MM.1S (cell line): Measurements from ENCODE around the gene MEMO1.

Source experiments
- DNase-seq: peaks from one replicate; pipeline ENCODE4 v3.0.0-alpha.2; 2015
- H2AFZ ChIP-seq: fragments of 300-600 bp; sonication (generic); 2 replicates; pipeline ENCODE4 v1.6.0; 2016; ENCODE audit warnings: antibody characterized with exemption, low read length
- H3F3A ChIP-seq: fragments of 300-600 bp; sonication (generic); 2 replicates; pipeline ENCODE4 v1.6.1; 2016; ENCODE audit warnings: mild to moderate bottlenecking, antibody characterized with exemption, low read length, moderate library complexity, mixed read lengths; ENCODE audit not compliant: insufficient read depth
- H3K27ac ChIP-seq: fragments of 300-600 bp; sonication (generic); 2 replicates; pipeline ENCODE4 v1.5.1; 2016; ENCODE audit warnings: mild to moderate bottlenecking, low read length
- H3K27me3 ChIP-seq: fragments of 300-600 bp; sonication (generic); replicated peaks from 2 replicates; pipeline ENCODE4 v1.6.0; 2016; ENCODE audit warnings: low read length; ENCODE audit not compliant: insufficient read depth
- H3K36me3 ChIP-seq: fragments of 300-600 bp; sonication (generic); replicated peaks from 2 replicates; pipeline ENCODE4 v1.6.1; 2016; ENCODE audit warnings: mild to moderate bottlenecking, low read length, mixed read lengths; ENCODE audit not compliant: insufficient read depth
- H3K4me1 ChIP-seq: fragments of 300-600 bp; sonication (generic); 2 replicates; pipeline ENCODE4 v1.6.1; 2016; ENCODE audit warnings: low read length, mixed read lengths
- H3K4me2 ChIP-seq: fragments of 300-600 bp; sonication (generic); 2 replicates; pipeline ENCODE4 v1.6.0; 2016; ENCODE audit warnings: low read depth, low read length
- H3K4me3 ChIP-seq: fragments of 300-600 bp; sonication (generic); 2 replicates; pipeline ENCODE4 v1.5.1; 2016; ENCODE audit warnings: low read length, mixed read lengths
- H3K79me2 ChIP-seq: fragments of 300-600 bp; sonication (generic); 2 replicates; pipeline ENCODE4 v1.6.1; 2016; ENCODE audit warnings: mixed run types, low read length, mixed read lengths
- H3K9ac ChIP-seq: fragments of 300-600 bp; sonication (generic); 2 replicates; pipeline ENCODE4 v1.6.1; 2016; ENCODE audit warnings: low read length, mixed read lengths
- H3K9me2 ChIP-seq: fragments of 300-600 bp; sonication (generic); replicated peaks from 2 replicates; pipeline ENCODE4 v1.6.1; 2016; ENCODE audit warnings: mild to moderate bottlenecking, low read length, mixed read lengths; ENCODE audit not compliant: insufficient read depth
- H3K9me3 ChIP-seq: fragments of 300-600 bp; sonication (generic); replicated peaks from 2 replicates; pipeline ENCODE4 v1.6.1; 2016; ENCODE audit warnings: mild to moderate bottlenecking, low read length, mixed read lengths; ENCODE audit not compliant: insufficient read depth
- H4K20me1 ChIP-seq: fragments of 300-600 bp; sonication (generic); 2 replicates; pipeline ENCODE4 v1.6.1; 2016; ENCODE audit warnings: mild to moderate bottlenecking, low read length, moderate library complexity, mixed read lengths; ENCODE audit not compliant: insufficient read depth
- EZH2 ChIP-seq: fragments of 300-600 bp; sonication (generic); optimal IDR thresholded peaks from 2 replicates; pipeline ENCODE3; 2017; ENCODE audit warnings: low read depth, mild to moderate bottlenecking, antibody characterized with exemption, low read length, mixed read lengths
- EZH2phosphoT487 ChIP-seq: fragments of 300-600 bp; sonication (generic); IDR thresholded peaks from 2 replicates; pipeline ENCODE4 v1.6.1; 2018; ENCODE audit warnings: antibody characterized with exemption, low read length
- TF ChIP-seq, protein P1 (sequence below): fragments of 300-600 bp; sonication (generic); IDR thresholded peaks from 2 replicates; pipeline ENCODE4 v1.5.1; 2016; ENCODE audit warnings: antibody characterized with exemption, low read length, mixed read lengths

Gene MEMO1

DNA sequence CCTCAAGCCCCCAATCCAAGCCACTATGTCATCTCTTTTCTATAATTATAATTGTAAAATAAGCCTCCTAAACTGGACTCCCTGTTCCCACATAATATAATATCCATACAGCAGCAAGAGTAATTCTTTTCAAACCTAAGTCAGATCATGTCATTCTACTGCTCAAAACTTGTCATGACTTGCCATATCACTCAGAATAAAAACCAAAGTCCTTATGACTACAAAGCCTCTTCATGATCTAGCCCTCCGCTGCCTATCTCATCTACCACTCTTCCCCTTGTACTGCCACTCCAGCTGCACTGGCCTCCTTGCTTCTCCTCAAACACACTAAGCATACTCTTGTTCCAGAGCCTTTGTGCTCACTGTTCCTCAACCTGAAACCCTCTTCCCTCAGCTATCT is 69.9 kb downstream of the MEMO1 start:
- H3K36me3 ChIP-seq = peaks cover 7% of the 10 kb centered on the region; the same call in 1 of the 2 replicates
- H3K27me3 ChIP-seq = no peaks in the 10 kb centered on the region
- DNase-seq = no peak
- H4K20me1 ChIP-seq = peaks cover 3% of the 10 kb centered on the region; the same call in 1 of the 2 replicates
- H3K9ac ChIP-seq = no peak overlapping the region
- no peak overlapping the region for H2AFZ ChIP-seq
- H3K79me2 ChIP-seq = peaks cover 49% of the 10 kb centered on the region
- no peak overlapping the region for H3K4me3 ChIP-seq
- H3K4me1 ChIP-seq = no peaks in the 10 kb centered on the region
- H3F3A ChIP-seq = no peaks in the 10 kb centered on the region
- H3K9me2 ChIP-seq = no peaks in the 10 kb centered on the region
- no peak overlapping the region for H3K27ac ChIP-seq
- H3K9me3 ChIP-seq = no peaks in the 10 kb centered on the region
- TF ChIP-seq EZH2 = no peak
- TF ChIP-seq, protein P1, sequence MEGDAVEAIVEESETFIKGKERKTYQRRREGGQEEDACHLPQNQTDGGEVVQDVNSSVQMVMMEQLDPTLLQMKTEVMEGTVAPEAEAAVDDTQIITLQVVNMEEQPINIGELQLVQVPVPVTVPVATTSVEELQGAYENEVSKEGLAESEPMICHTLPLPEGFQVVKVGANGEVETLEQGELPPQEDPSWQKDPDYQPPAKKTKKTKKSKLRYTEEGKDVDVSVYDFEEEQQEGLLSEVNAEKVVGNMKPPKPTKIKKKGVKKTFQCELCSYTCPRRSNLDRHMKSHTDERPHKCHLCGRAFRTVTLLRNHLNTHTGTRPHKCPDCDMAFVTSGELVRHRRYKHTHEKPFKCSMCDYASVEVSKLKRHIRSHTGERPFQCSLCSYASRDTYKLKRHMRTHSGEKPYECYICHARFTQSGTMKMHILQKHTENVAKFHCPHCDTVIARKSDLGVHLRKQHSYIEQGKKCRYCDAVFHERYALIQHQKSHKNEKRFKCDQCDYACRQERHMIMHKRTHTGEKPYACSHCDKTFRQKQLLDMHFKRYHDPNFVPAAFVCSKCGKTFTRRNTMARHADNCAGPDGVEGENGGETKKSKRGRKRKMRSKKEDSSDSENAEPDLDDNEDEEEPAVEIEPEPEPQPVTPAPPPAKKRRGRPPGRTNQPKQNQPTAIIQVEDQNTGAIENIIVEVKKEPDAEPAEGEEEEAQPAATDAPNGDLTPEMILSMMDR = no peak
- TF ChIP-seq EZH2phosphoT487 = no peak
- H3K4me2 ChIP-seq = no peak overlapping the region

DNA sequence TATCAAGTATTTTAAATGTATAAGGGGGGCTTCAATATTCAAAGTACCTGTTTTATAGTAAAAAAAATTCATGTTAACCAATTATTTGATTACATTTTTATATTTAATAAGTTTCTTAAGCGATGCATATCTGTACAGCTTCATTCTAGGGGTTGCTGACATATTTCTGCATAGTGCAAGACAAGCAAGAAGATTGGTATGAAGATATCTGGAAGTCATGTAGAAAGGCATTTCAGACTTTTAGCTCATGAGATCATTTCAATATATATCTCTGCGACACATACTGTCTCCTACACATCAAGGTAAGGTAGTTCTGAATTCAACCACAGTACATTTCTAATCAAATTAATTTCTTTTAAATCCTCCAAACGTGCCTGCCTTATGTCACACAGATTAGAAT is 73.1 kb downstream of the MEMO1 start:
- Histone ChIP-seq H2AFZ (no peak overlapping the region), H3K27ac (no peak overlapping the region), H3K9me3 (no peaks in the 10 kb centered on the region), H3K9me2 (no peaks in the 10 kb centered on the region), H3F3A (no peaks in the 10 kb centered on the region), H3K79me2 (peaks cover 39% of the 10 kb centered on the region), H3K4me3 (no peak overlapping the region), H3K4me2 (no peak overlapping the region), H4K20me1 (no peaks in the 10 kb centered on the region), H3K4me1 (no peaks in the 10 kb centered on the region), H3K9ac (no peak overlapping the region), H3K36me3 (peaks cover 6% of the 10 kb centered on the region; the same call in 1 of the 2 replicates), H3K27me3 (no peaks in the 10 kb centered on the region)
- TF ChIP-seq EZH2 (no peak), EZH2phosphoT487 (no peak)
- TF ChIP-seq, protein P1 = no peak
- no peak for DNase-seq

DNA sequence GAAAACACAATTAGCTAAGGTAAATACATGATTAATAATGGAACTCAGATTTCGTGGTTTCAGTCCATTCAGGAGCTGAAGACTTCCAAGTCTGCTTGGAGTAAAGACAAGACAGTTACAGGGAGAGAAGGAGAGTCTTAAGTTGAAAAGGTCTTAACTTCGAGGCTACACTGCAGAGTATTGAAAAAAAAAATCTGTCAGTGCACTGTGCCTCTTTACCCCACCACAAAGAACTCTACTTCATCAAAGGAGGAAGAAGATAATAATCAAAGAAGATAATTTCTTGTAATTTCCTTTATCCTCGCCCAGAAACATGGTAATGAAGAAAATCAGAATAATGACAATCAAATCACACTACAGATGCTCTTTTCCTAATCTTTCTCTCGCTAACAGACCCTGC is 75.4 kb downstream of the MEMO1 start:
- H3K9me3 ChIP-seq = no peaks in the 10 kb centered on the region
- no peak overlapping the region for H3K27ac ChIP-seq
- no peak for TF ChIP-seq EZH2
- TF ChIP-seq, protein P1 = no peak
- TF ChIP-seq EZH2phosphoT487 = no peak
- no peaks in the 10 kb centered on the region for H3K36me3 ChIP-seq
- no peak overlapping the region for H3K9ac ChIP-seq
- DNase-seq = no peak
- H3K4me2 ChIP-seq = no peak overlapping the region
- no peaks in the 10 kb centered on the region for H3K4me1 ChIP-seq
- peaks cover 36% of the 10 kb centered on the region for H3K79me2 ChIP-seq
- no peaks in the 10 kb centered on the region for H3K9me2 ChIP-seq
- no peak overlapping the region for H3K4me3 ChIP-seq
- H3F3A ChIP-seq = no peaks in the 10 kb centered on the region
- no peak overlapping the region for H2AFZ ChIP-seq
- no peaks in the 10 kb centered on the region for H3K27me3 ChIP-seq
- H4K20me1 ChIP-seq = no peaks in the 10 kb centered on the region
